ENCODE data around the gene CRTAP.
A peak's percentile ranks its signal among the peaks of the same experiment; 100 is the strongest.
"Not testable (repeated sequence)": the region's sequence is repeated elsewhere in the genome, so short reads cannot be mapped to it uniquely, and the experiment has no call there.

The CRTAP gene

GRCh38 chr3:33113772-33114621 is at the start of gene CRTAP:
TSS of gene CRTAP (plus strand) at chr3:33114014. CDS start at chr3:33114078, 64 bp downstream.
- TF ChIP-seq POLR2A (IDR thresholded peaks at IDR 0.05; ENCODE audit: low read depth, low read length): peak; percentile 58

GRCh38 chr3:33064929-33065328 is 48.9 kb upstream of the CRTAP start:
- DNase-seq (ENCODE audit: insufficient read length, low spot score): no peak
- no peak for FAIRE-seq
- no peak for TF ChIP-seq POLR2A (IDR thresholded peaks at IDR 0.05; ENCODE audit: low read depth, low read length)

More at GRCh38 chr3:33113772-33114621, at the start of gene CRTAP:
- FAIRE-seq (no peak), DNase-seq (ENCODE audit: insufficient read length, low spot score) (peak; percentile 78)

GRCh38 chr3:33067484-33067883 is 46.3 kb upstream of the CRTAP start:
- FAIRE-seq (peak; percentile 55), DNase-seq (ENCODE audit: insufficient read length, low spot score) (no peak)
- TF ChIP-seq POLR2A (IDR thresholded peaks at IDR 0.05; ENCODE audit: low read depth, low read length): no peak

GRCh38 chr3:33069862-33070261 is 44.0 kb upstream of the CRTAP start:
- not testable (repeated sequence) for FAIRE-seq; DNase-seq (ENCODE audit: insufficient read length, low spot score)

- FAIRE-seq (no peak), DNase-seq (ENCODE audit: insufficient read length, low spot score) (no peak)
- no peak for TF ChIP-seq POLR2A (IDR thresholded peaks at IDR 0.05; ENCODE audit: low read depth, low read length)
Measured at GRCh38 chr3:33071181-33071580, 42.6 kb upstream of the CRTAP start.

- no peak for TF ChIP-seq POLR2A (IDR thresholded peaks at IDR 0.05; ENCODE audit: low read depth, low read length)
- FAIRE-seq (no peak), DNase-seq (ENCODE audit: insufficient read length, low spot score) (no peak)
Measured at GRCh38 chr3:33071946-33072345, 41.9 kb upstream of the CRTAP start.

- no peak for TF ChIP-seq POLR2A (IDR thresholded peaks at IDR 0.05; ENCODE audit: low read depth, low read length)
- FAIRE-seq: peak; percentile 78
- peak; percentile 58 for DNase-seq (ENCODE audit: insufficient read length, low spot score)
Measured at GRCh38 chr3:33074217-33075067, 39.4 kb upstream of the CRTAP start.

GRCh38 chr3:33075995-33076394 is 37.8 kb upstream of the CRTAP start:
- no peak for TF ChIP-seq POLR2A (IDR thresholded peaks at IDR 0.05; ENCODE audit: low read depth, low read length)
- DNase-seq (ENCODE audit: insufficient read length, low spot score): no peak
- FAIRE-seq: no peak

GRCh38 chr3:33076952-33077351 is 36.9 kb upstream of the CRTAP start:
- TF ChIP-seq POLR2A (IDR thresholded peaks at IDR 0.05; ENCODE audit: low read depth, low read length): no peak
- FAIRE-seq: no peak
- DNase-seq (ENCODE audit: insufficient read length, low spot score): no peak

GRCh38 chr3:33077976-33078375 is 35.8 kb upstream of the CRTAP start:
- TF ChIP-seq POLR2A (IDR thresholded peaks at IDR 0.05; ENCODE audit: low read depth, low read length): no peak
- FAIRE-seq (no peak), DNase-seq (ENCODE audit: insufficient read length, low spot score) (no peak)

- DNase-seq (ENCODE audit: insufficient read length, low spot score); FAIRE-seq: not testable (repeated sequence)
Measured at GRCh38 chr3:33079813-33080212, 34.0 kb upstream of the CRTAP start.

GRCh38 chr3:33081812-33082211 is 32.0 kb upstream of the CRTAP start:
- no peak for DNase-seq (ENCODE audit: insufficient read length, low spot score)
- FAIRE-seq: no peak
- TF ChIP-seq POLR2A (IDR thresholded peaks at IDR 0.05; ENCODE audit: low read depth, low read length): no peak

- no peak for TF ChIP-seq POLR2A (IDR thresholded peaks at IDR 0.05; ENCODE audit: low read depth, low read length)
- DNase-seq (ENCODE audit: insufficient read length, low spot score): no peak
- no peak for FAIRE-seq
Measured at GRCh38 chr3:33083958-33084357, 29.9 kb upstream of the CRTAP start.

GRCh38 chr3:33088691-33089090 is 25.1 kb upstream of the CRTAP start:
- TF ChIP-seq POLR2A (IDR thresholded peaks at IDR 0.05; ENCODE audit: low read depth, low read length): no peak
- no peak for DNase-seq (ENCODE audit: insufficient read length, low spot score)
- no peak for FAIRE-seq

Measured in H54 (cell line).